Ramos (cell line): ENCODE measurements around the gene KRTAP10-6.
"Not testable (repeated sequence)": the region's sequence is repeated elsewhere in the genome, so short reads cannot be mapped to it uniquely, and the experiment has no call there.

Source experiments
- in situ Hi-C: fragments of 300-500 bp; cut with MboI; formaldehyde crosslinking; loops from one replicate; pipeline ENCODE4 v1.14.3; 2022; ENCODE audit warnings: low sequenced_read_pairs; ENCODE audit not compliant: unreplicated experiment

KRTAP10-6 gene

DNA sequence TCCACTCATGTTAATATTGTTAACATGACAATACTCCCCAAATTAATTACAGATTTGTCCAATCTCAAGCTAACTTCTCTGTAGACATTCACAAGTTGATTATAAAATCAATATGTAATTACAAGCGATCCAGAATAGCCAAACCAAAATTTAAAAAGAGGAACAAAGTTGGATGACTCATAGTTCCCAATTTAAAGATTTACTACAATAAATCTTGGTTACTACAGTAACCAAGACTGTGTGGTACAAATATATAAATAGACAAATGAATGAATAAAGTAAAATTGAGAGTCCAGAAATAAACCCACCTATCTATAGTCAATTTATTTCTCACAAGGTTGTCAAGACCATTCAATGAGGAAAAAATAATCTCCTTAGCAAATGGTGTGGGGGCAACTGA is 25.9 kb downstream of the KRTAP10-6 start:
- in situ Hi-C loops: no loop called here

DNA sequence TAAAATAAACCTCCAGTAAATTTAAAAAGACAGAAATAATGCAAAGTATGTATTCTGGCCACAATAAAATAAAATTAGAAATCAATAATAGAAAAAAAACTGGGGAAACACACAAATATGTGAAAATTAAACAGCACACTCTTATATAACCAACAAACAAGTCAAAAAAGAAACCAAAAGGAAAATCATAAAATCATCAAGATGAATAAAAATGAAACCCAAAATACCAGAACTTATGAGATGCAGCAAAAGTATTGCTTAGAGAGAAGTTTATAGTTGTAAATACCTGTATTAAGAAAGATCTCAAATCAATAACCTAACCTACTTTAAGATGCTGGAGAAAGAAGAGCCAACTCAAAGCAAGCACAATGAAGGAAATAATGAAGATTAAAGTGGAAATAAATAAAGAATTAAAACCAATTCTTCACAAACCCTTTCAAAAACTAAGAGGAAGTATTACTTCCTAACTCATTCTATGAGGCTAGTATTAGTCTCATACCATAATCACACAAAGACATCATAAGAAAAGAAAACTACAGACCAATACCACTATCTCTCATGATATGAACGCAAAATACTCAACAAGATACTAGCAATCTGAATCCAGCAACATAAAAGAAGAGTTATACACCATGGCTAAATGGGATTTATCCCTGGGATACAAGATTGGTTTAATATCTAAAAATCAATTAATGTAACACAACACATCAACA is 27.3 kb downstream of the KRTAP10-6 start:
- in situ Hi-C loops: no loop called here

DNA sequence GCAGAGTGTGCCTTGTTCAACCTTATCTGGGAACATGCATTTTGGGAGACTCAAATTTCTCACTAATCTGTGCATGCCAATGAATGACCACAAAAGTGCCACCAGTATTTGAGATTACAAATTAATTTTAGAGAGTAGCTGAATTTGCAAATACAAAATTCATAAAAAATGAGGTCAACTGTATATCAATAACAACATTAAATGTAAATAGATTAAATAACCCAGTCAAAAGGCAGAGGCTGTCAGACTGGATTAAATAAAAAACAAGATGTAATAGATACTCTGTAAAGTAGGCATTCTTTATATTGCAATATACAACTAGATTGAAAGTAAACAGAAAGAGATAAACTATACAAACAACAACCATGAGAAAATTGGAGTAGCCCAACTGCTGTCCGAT is 28.2 kb downstream of the KRTAP10-6 start:
- in situ Hi-C loops: no loop called here

DNA sequence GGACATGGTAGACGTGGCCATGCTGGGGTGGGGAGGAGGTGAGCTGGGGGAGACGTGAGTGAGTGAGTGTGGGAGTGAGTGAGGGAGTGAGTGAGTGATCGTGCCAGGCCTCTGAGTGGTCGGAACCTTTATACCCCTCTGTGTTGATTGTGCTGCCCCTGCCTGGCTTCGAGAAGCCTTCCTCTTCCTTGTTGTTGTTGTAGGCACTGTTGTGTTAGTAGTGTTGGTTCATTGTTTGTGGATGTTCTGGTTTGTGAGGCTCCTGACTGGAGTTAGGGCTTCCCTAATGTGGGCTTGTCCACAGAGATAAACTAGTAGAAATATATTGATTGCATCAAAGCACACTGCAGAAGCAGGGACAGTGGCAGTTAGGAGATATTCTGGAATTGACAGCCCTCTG is 33.6 kb downstream of the KRTAP10-6 start, which contains the start of gene KRTAP10-3:
Gene KRTAP10-3 (minus strand): TSS at position 101 of the 400 bp plus-strand sequence. CDS start 80 bp downstream, at position 21.
- in situ Hi-C loops: no loop called here

DNA sequence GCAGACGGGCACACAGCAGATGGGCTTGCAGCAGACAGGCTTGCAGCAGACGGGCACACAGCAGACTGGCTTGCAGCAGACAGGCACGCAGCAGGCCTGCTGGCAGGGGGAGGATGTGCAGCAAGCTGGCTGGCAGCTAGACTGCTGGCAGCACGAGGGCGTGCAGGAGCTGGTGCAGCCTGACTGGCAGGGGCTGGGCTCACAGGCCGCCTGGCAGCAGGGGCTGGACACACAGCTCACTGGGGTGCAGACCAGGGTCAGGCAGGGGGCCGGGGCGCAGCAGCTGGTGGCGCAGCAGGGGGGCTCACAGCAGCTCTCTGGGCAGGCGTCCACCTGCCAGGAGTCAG is 34.0 kb downstream of the KRTAP10-6 start:
- in situ Hi-C loops: not testable (repeated sequence)

DNA sequence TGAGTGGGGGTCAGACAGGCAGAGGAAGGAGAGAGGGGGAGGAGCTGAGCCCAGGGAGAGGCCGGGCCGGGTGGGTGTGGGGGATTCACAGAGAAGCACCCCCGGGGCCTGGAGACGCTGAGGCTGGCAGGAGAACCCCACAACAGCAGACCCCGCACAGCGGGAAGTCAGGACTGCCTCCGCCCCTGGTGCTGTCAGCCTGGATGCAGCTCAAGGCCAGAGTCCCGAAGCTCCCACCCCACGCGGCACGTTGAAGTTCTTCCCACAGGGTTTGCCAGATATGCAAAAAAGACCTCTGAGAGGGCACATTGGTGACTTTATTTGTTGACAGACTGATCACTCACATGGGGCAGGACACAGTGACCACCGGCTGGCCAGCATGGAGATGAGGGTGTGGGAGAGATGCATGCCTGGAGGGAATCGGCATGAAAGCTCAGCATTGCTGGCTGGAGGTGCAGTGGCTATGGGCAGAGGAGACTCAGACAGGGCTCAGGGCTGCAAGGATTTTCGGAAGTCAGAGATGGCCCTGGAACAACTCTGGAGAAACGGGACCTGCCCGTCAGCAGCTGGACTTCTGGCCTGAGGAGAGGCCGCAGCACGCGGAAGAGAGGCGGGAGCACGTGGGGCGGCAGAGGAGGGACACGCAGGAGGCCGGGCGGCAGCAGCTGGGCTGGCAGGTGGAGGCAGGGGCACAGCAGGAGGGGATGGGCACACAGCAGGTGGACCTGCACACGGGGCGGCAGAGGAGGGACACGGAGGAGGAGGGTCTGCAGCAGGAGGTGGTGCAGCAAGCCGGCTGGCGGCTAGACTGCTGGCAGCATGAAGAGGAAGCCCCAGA is 34.6 kb downstream of the KRTAP10-6 start:
- in situ Hi-C loops: no loop called here

DNA sequence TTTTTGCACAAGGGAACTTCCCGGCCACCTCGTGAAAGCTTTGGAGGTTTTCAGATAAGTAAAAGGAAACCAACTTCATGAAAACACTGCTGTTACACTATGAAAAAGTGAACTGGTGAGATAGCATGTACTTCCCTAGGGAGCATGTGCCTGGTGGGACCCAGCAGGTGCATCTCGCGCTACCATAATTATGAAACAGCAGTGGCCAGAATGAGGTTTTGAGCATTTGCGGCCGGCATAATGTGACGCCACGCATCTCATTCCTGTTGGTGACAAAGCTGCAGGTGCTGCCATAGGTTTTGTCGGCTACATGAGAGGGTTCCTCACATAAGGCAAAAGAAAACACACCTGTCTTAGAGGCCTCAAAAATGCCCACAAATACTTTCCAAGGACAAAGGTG is 35.4 kb downstream of the KRTAP10-6 start:
- in situ Hi-C loops: no loop called here

DNA sequence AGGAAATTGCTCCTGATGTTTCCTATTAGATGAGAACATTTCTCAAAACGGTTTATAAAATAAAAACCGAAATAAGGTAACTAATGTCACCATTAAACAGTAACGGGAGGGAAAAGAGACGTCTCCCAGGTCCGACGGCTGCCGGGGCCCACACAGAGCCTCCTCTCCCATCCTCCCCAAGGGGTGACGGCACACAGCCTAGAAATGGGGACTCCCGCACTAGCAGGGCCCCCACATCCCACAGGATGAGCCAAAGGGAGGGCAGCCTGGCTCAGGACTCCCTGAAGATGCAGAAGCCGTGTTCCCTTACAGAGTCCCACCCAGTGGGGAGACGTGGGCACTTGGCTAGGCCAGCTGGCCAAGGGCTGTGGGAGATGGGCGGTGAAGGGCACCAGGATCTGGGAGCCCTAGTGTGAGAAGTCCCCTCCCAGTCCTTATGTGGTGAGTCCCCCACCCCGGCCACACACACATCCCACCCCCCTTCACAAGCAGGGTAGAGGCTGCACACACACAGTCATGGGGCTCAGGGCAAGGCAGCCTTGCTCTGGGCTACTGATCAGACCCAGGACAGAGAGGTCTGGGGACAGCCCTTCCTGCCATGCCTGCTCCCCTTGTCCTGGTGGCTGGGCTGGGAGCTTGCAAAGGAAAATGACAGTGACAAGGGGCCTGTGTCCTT is 37.0 kb downstream of the KRTAP10-6 start:
- in situ Hi-C loops: no loop called here

DNA sequence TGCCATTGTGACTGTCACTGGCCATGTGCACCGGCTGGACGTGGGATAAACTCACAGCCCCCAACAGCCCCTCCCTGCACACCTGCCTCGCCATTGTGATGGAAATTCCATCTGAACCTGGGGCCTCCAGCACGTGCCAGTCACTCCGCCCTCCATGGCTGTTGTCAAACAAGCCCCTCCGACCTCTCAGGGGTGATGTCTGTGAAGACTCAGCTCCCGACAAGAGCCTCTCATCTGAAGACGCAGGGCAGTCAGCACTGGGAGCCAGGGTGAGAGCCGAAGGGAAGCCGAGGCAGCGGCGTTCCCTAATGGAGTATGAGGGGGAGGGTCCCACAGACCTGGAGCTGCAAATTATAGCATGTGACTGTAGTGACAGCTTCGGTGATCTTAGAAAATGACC is 39.6 kb downstream of the KRTAP10-6 start:
- in situ Hi-C loops: no loop called here

DNA sequence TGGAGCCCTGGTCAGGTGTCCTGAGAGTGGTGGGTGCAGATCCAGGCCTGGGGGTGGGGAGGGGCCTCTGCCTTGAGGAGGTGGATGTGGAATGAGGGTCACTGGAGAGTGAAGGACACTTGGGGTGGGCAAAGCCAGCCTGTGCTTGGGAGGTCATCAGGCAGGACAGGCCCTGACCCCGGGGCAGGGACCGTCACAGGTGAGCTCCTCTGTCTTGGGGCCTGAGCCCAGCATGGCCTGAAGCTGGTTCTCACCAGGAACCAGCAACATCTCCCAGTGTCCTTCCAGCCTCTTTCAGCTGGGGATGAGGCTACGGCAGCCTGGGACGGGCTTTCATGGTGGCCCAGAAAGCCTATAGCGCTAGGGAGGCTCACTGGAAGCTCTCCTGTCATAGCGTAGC is 40.2 kb downstream of the KRTAP10-6 start:
- in situ Hi-C loops: no loop called here

DNA sequence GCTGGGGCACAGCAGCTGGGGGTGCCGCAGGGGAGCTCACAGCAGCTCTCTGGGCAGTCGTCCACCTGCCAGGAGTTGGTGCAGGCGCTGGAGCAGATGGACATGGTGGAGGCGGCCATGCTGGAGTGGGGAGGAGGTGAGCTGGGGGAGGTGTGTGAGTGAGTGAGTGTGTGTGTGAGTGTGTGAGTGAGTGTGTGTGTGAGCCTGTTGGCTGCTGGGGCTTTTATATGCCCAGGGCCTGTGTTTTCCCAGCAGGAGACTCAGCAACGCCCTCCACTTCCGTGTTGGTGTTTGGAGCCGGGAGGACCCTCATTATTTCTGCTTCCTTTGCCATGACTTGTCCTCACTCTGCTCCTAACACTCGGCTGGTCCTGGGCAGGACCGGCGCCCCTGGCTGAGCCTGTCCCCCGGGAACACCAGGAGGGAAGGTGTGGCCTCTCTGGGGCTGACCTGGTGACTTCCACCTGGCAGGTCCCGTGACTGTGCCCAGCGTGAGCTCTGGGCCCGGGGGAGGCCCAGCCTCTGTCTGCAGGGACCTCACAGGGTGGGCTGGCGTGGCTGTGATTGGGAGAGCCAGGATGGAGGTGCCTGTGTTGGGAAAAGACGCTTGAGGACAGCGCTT is 40.9 kb downstream of the KRTAP10-6 start, which contains the start of gene KRTAP10-2:
Gene KRTAP10-2 (minus strand): TSS at position 166 of the 622 bp plus-strand sequence. CDS start 47 bp downstream, at position 119.
- in situ Hi-C loops: no loop called here

DNA sequence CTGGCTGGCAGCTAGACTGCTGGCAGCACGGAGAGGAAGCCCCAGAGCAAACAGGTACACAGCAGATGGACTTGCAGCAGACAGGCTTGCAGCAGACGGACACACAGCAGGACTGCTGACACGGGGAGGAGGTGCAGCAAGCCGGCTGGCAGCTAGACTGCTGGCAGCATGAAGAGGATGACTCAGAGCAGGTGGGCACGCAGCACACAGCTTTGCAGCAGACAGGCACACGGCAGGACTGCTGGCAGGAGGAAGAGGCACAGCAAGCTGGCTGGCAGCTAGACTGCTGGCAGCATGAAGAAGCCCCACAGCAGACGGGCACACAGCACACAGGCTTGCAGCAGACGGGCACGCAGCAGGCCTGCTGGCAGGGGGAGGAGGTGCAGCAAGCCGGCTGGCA is 41.5 kb downstream of the KRTAP10-6 start:
- in situ Hi-C loops: no loop called here

DNA sequence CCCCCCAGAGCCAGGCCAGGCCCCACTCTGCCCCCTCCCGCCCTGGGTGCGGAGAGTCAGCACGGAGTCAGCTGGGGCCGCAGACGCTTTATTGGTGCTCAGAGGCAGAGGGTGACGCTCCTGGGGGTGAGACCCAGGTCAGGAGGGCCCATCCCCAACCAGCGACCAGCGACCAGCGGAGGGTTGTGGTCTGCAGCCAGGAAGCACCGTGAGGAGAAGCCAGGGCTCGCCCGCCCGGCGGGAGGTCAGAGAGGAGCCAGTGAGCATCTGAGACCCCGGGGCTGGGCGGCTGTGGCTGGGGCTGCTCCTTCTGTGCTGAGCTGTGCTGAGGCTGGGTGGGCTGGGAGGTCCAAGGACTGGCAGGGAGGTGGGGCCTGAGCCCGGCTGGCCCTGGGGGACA is 42.0 kb downstream of the KRTAP10-6 start:
- in situ Hi-C loops: not testable (repeated sequence)

DNA sequence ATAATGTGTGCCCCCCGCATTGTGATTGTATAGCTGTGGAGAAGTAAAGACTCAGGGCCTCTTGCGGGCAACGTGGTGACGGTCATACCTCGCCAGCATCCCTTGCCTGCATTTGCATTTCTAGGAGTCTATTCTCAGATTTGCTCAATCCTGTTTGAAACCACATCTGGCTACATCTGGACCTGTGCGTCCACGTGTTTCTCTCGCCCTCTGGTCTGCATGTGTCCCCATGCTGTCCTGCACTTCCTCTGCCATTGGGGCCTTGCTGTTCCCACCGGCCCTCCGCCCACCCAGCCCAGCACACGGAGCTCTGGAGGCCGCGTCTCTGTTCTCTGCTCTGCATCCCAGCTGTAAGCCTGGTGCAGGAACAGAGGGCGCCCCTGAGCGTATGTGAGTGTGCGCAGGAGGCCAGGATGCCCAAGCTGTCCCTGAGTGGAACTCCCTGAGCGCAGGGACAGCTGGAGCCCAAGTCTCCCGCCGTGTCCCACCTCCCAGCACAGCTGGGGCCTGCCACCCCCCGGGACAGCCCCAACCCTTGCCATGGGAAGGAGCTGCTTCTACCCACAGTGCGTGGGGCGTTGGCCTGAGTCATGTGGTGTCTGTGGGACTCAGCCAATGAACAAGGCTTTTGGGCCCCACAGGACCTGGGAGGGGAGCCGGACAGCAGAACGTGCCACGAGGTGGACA is 42.6 kb downstream of the KRTAP10-6 start:
- in situ Hi-C loops: no loop called here

DNA sequence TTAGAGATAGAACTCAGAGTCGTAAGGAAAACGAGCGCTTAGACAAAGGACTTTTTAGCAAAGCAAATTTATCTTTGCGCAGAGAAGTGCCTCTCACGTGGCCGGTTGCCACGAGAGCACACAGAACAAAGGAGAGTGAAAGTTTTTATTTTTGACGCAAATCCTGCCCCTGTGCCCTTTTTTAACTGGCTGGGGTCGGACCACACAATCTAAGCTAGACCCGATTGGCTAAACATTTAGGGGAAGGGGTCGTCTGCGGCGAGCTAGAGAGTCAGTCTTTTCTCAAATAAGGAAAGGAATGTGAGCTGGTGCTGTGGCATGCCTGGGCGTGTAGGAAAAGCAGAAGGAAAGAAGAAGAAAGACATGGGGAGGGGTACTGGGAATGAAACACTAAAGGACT is 43.4 kb downstream of the KRTAP10-6 start:
- in situ Hi-C loops: no loop called here

DNA sequence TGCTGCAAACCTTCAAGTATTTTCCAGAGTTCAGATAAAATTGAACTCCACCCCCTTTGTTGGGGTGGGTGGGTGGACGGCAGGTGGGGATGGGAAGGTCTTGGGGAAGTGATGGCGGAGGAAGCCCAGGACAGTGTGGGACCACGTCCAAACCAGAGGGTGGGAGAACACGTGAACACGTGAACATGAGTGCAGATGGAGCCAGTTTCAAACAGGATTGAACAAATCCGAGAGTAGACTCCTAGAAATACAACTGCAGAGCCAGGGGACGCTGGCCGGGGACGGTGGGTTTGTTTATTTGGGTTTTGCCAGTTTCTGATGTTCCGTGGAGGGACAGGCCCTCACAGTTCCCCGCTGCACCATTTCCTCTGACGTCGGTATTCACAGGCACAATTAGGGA is 43.9 kb downstream of the KRTAP10-6 start:
- in situ Hi-C loops: no loop called here

DNA sequence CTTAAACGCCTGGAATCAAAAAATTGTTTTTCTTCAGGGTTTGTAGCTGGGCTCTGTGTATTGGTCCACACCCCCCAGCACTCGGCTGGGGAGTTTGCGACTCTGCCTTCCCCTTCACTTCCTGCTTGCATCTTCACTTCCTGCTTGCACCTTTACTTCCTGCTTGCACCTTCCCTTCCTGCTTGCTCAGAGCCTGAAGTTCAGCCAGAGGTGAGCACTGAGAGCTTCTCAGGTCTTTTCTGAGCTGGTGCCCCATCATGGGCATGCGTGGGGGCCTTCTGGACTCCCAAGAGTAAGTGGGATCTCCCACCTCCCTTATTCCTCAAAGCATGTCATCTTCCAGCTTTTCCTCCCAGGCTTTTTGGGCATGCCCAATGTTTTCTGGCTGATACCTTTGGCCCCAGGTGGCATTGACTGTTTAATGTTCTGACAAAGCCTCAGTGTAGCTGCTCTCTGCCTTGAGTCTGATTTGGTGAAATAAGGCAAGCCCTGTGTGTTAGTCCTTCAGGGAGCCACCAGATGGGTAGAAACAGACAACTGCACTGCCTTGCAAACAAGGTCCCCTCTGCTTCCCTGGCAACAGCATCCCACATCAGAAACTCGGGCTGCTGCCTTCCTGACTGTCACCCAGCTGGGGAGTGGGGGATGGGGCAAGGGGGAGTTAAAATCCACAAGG is 44.5 kb downstream of the KRTAP10-6 start:
- in situ Hi-C loops: no loop called here

DNA sequence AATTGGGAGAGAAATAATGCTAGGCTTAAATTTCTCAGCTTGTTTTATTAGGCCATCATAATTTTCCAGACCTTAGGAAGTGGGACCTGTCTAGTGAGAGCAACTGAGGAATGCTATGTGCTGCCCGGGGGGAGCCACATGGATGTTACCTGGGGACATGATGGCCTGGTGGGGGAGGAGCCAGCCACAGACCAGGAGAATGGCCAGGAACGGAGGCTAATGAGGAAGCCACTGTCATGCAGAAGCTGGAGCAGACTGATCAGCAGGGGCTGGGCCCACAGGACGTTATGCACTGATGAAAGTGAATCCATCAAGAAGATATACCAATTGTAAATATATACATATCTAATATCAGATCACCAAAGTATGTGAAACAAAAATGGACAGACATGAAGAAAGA is 47.7 kb downstream of the KRTAP10-6 start:
- in situ Hi-C loops: no loop called here

DNA sequence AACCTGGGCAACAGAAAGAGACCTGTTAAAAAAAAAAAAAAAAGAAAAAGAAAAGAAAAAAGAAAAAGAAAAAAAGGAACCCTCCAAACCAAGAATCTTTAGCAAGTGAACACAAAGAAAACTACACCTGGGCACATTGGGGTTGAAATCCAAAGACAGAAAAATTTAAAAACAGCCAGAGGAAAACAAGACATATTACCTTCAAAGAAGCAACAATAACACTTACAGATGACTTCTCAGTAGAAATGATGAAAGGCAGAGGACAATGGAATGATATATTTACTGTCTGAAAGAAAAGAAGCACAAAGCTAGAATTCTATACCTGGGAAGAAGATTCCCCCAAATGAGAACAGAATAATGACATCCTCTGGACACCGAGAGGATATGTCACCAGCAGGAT is 49.6 kb downstream of the KRTAP10-6 start:
- in situ Hi-C loops: no loop called here
